GM06990 (cell line): ENCODE data around the gene CHMP6.
"Not testable (repeated sequence)": the region's sequence is repeated elsewhere in the genome, so short reads cannot be mapped to it uniquely, and the experiment has no call there.

Experiments
- DNase-seq: peaks from one replicate; pipeline ENCODE4 v3.0.0-alpha.2; 2011; ENCODE audit not compliant: insufficient read length; ENCODE audit errors: extremely low read depth
- H3K27me3 ChIP-seq: replicated peaks from 2 replicates; pipeline ENCODE4 v1.6.0; 2011; ENCODE audit warnings: low read length; ENCODE audit not compliant: control insufficient read depth, insufficient read depth
- H3K36me3 ChIP-seq: 2 replicates; pipeline ENCODE4 v1.5.1; 2011; ENCODE audit warnings: low read length; ENCODE audit not compliant: control insufficient read depth, insufficient read depth
- H3K4me3 ChIP-seq: replicated peaks from 2 replicates; pipeline ENCODE4 v1.5.1; 2011; ENCODE audit warnings: low read depth, mild to moderate bottlenecking, control low read depth, low read length
- CTCF ChIP-seq: IDR thresholded peaks from 2 replicates; pipeline ENCODE4 v1.5.1; 2011; ENCODE audit warnings: low read length, control low read depth, mild to moderate bottlenecking, inconsistent platforms; ENCODE audit not compliant: insufficient read depth, poor library complexity, severe bottlenecking

Gene CHMP6

GRCh38 chr17:81027038-81027437 is 35.4 kb downstream of the CHMP6 start:
- no peak for DNase-seq
- Histone ChIP-seq H3K27me3 (no peaks in the 10 kb centered on the region; the same call in 1 of the 2 replicates), H3K4me3 (no peak overlapping the region), H3K36me3 (no peaks in the 10 kb centered on the region)
- no peak for TF ChIP-seq CTCF

DNA sequence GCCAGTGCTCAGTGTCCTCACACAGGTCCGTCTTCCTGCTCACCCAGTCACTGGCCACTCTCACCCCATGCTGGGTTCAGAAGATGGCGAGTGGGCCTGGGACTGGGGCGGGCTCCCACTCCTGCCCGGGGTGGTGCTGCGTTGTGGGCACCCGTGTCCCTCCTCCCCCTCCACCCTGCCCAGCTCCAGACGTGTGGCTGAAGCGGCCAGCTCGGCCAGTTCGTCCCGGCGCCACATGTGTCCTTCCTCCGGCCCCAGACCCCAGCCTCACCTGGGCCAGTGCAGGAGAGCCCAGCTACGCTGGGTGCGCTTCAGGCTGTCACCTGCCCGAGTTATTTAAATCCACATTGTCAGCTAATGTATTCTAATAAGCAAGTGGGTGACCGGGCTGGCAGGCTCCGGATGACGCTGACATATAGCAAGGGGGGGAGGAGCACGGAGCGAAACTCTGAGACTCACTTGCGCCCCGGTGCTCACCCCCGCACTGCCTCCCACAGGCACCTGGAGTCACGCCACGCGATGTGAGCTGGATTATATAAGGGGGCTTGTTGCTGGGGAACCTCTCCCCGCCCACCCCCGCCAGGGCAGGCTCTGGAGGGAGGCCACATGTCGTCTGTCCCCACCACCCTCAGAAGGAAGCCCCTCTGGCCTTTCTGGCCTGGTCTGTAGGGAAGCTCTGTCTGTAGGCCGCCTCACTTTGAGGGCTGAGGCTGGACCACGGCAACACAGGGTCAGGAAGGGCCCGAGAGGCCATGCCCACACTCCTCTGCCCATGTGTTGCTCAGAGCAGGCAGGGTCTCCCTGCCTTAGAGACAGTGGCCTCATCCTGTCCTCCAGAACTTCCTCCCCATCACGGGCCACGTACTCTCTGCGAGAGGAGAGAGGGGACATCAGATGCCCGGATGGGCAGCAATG is 36.2 kb downstream of the CHMP6 start:
- no peak for TF ChIP-seq CTCF
- Histone ChIP-seq H3K27me3 (no peaks in the 10 kb centered on the region; the same call in 1 of the 2 replicates), H3K36me3 (no peaks in the 10 kb centered on the region), H3K4me3 (no peak overlapping the region)
- DNase-seq: no peak

GRCh38 chr17:81028506-81028858 is 36.8 kb downstream of the CHMP6 start:
- Histone ChIP-seq H3K36me3 (no peaks in the 10 kb centered on the region), H3K27me3 (peaks cover 1% of the 10 kb centered on the region; the same call in 1 of the 2 replicates)

GRCh38 chr17:81029859-81030258 is 38.2 kb downstream of the CHMP6 start:
- no peak overlapping the region for H3K4me3 ChIP-seq
- DNase-seq: no peak
- H3K36me3 ChIP-seq: no peaks in the 10 kb centered on the region
- no peak for TF ChIP-seq CTCF
- H3K27me3 ChIP-seq: peaks cover 1% of the 10 kb centered on the region; the same call in 1 of the 2 replicates

More at GRCh38 chr17:81028506-81028858, 36.8 kb downstream of the CHMP6 start:
- no peak for TF ChIP-seq CTCF
- H3K4me3 ChIP-seq: no peak overlapping the region
- no peak for DNase-seq

DNA sequence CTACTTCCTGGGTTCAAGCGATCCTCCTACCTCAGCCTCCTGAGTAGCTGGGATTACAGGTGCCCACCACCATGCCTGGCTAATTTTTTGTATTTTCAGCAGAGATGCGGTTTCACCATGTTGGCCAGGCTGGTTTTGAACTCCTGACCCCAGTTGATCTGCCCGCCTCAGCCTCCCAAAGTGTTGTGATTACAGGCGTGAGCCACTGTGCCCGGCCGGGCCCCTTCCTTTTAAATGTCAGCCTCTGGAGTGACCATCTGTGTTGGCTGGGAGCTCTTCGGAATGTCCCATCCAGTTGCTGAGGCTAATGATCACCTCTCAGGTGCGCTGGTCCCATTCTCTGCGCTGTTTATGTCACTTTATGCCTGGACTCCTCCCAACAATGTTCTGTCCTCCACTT is 38.7 kb downstream of the CHMP6 start:
- H3K4me3 ChIP-seq, DNase-seq, H3K27me3 ChIP-seq: not testable (repeated sequence)

GRCh38 chr17:81030741-81031565 is 39.3 kb downstream of the CHMP6 start:
- DNase-seq: no peak

More for the DNA sequence above, 38.7 kb downstream of the CHMP6 start:
- not testable (repeated sequence) for H3K36me3 ChIP-seq

More at GRCh38 chr17:81030741-81031565, 39.3 kb downstream of the CHMP6 start:
- TF ChIP-seq CTCF: no peak
- H3K4me3 ChIP-seq: no peak overlapping the region
- peaks cover 1% of the 10 kb centered on the region; the same call in 1 of the 2 replicates for H3K27me3 ChIP-seq
- no peaks in the 10 kb centered on the region for H3K36me3 ChIP-seq
